OCI-LY3 (cell line): ENCODE results near the gene COL8A2.

Experiments used
- CTCF ChIP-seq: fragments of 200-600, 300-600 bp; sonication (generic); IDR thresholded peaks from 2 replicates; pipeline ENCODE4 v1.5.1; 2014; ENCODE audit warnings: antibody characterized with exemption, low read length, low read depth
- EZH2phosphoT487 ChIP-seq: fragments of 200-600 bp; shearing (Covaris generic); IDR thresholded peaks from 2 replicates; pipeline ENCODE4 v1.6.1; 2018; ENCODE audit warnings: antibody characterized with exemption, mixed run types, low read depth

GRCh38 chr1:36150296-36151133, 25.5 kb upstream of the COL8A2 start:
- no peak for TF ChIP-seq CTCF
- no peak for TF ChIP-seq EZH2phosphoT487
